Measurements from ENCODE around the gene MTSS2.

The MTSS2 gene

GRCh38 chr16:70642633-70643032 lies 43.2 kb downstream of the MTSS2 start:
- Mint-ChIP-seq H3K9me3 (no peaks in the 10 kb centered on the region), H3K4me3 (no peak overlapping the region), H3K27me3 (peaks cover 11 to 17% of the 10 kb centered on the region in 2 donors), H3K4me1 (no peaks in the 10 kb centered on the region), H3K27ac (no peak overlapping the region), H3K36me3 (no peaks in the 10 kb centered on the region)
- no peak for ATAC-seq (replicated peaks)
- DNase-seq = no peak

- no peaks in the 10 kb centered on the region for H3K4me1 Mint-ChIP-seq
- peaks cover 11 to 17% of the 10 kb centered on the region in 2 donors for H3K27me3 Mint-ChIP-seq
- H3K9me3 Mint-ChIP-seq = no peaks in the 10 kb centered on the region
- no peak for DNase-seq
- no peak for ATAC-seq (replicated peaks)
- no peaks in the 10 kb centered on the region for H3K36me3 Mint-ChIP-seq
- H3K4me3 Mint-ChIP-seq = no peak overlapping the region
- H3K27ac Mint-ChIP-seq = no peak overlapping the region
Observed at GRCh38 chr16:70638814-70639792, 46.8 kb downstream of the MTSS2 start.
